ENCODE results near the gene RAB5IF.
A peak's percentile ranks its signal among the peaks of the same experiment; 100 is the strongest.

Gene RAB5IF, protein sequence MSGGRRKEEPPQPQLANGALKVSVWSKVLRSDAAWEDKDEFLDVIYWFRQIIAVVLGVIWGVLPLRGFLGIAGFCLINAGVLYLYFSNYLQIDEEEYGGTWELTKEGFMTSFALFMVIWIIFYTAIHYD

DNA sequence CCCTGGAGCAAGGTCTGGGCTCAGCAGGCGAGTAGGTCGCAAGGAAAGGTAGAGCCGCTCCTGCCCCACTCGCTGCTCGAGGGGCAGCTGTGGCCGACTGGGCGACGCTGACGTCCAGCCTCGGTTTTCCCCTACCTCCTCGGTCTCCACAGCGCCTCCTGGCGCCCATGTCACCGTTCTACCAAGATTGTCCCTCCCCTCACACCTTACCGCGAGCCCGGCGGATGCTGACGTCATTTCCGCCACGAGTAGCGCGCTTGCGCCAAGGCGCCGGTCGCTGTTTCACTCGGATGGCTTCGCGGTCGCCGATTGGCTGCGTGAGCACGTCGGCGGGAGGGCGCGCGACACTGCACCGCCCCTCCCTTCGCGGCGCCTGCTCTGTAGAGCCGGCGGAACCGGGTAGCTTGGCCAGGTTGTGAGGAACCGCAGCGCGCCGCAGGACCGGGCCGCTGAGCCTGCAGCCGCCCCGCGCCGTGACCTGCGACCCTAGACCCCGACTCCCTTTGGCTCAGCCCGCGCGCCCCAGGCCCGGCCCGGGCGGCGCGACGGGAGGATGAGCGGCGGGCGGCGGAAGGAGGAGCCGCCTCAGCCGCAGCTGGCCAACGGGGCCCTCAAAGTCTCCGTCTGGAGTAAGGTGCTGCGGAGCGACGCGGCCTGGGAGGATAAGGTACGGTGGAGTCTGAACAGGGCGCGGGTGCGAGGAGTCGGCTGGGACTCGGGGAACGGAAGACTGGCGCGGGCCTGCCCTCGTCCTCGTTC is at the start of gene RAB5IF:
TSS of gene RAB5IF (plus strand) at position 381 of the 759 bp plus-strand sequence. CDS start at position 554, 173 bp downstream.
- peak; percentile 99 for DNase-seq

DNA sequence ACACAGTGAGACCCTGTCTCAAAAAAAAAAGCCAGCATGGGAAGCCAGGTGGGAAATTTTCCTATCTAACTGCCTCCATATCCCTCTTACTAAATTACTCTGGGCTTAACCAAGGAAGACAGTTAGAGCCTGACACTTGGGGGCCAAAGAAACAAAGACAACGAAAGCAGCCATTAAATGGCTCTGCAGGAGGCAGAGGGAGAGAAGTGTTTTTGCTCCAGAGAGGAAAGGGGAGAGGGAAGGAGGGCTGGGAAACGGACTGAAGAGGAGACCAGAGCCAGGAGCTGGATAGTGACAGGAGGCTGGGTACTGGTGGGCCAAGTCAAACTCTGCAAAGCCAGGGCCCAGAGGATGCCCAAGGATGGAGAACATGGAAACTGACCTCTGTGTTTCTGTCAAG is 42.9 kb upstream of the RAB5IF start:
- DNase-seq, result no peak

DNA sequence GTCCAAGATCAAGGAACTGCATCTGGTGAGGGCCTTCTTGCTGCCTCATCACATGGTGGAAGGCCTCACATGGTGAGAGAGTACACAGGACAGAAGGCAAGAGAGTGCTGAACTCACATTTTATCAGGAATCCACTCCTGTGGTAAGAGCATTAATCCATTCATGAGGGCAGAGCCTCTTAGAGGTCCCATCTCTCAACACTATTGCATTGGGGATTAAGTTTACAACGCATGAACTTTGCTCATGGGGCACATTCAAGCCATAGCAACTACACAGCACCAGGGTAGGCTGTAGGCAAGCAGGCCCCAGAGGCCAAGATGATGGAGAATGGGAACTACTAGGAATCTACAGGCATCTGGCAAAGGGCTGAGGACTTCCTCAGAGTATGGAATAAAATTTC is 42.2 kb upstream of the RAB5IF start:
- no peak for DNase-seq

DNA sequence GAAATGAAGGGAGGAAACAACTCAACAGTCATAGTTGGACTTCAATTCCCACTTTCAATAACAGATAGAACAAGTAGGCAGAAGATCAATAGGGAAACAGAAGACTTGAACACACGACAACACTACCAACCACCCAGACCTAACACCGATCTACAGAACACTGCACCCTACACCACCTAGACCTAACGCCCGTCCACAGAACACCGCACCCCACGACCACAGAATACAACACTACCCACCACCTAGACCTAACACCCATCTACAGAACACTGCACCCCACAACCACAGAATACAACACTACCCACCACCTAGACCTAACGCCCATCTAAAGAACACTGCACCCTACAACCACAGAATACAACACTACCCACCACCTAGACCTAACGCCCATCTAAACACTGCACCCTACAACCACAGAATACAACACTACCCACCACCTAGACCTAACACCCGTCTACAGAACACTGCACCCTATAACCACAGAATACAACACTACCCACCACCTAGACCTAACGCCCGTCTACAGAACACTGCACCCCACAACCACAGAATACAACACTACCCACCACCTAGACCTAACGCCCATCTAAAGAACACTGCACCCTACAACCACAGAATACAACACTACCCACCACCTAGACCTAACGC is 41.4 kb upstream of the RAB5IF start:
- DNase-seq, result peak; percentile 26 to 36

DNA sequence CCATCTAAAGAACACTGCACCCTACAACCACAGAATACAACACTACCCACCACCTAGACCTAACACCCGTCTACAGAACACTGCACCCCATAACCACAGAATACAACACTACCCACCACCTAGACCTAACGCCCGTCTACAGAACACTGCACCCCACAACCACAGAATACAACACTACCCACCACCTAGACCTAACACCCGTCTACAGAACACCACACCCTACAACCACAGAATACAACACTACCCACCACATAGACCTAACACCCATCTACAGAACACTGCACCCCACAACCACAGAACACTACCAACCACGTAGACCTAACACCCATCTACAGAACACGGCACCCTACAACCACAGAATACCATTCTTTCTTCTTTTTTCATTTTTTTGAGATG is 40.9 kb upstream of the RAB5IF start:
- peak; percentile 42 to 58 for DNase-seq

DNA sequence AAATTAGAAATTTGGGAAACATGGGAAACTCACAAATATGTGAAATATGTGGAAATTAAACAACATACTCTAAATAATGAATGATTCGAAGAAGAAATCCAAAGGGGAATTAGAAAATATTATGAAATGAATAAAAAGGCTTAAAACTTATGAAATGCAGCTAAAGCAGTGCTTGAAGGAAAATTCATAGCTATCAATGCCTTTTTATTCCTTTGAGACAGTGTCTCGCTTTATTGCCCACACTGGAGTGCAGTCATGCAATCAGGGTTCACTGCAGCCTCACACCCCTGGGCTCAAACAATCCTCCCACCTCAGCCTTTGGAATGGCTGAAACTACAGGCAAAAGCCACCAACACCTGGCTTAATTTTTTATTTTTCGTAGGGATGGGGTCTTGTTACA is 40.1 kb upstream of the RAB5IF start:
- DNase-seq, result no peak

DNA sequence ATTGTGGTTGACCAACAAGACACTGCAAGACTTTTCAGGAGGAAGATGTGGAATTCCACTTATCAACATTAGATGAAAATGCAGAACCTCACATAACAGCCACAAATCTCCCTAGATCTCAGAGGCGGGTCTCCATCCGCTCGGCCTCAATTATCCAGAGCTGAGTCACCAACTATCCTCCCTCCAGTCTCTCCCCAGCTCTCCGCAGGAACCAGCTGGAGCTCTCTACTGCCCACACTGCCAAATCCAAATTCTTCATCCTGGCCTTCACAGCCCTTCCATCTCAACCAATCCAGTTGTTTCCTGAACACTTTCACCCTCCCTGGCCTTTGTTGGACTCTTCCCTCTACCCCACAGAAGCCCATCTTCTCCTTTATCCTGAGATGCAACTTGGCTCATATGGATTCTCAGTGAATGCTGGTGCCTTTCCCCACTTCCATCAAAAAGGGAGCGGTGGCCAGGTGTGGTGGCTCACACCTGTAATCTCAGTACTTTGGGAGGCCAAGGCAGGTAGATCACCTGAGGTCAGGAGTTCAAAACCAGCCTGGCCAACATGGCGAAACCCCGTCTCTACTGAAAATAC is 35.6 kb upstream of the RAB5IF start:
- no peak for DNase-seq

DNA sequence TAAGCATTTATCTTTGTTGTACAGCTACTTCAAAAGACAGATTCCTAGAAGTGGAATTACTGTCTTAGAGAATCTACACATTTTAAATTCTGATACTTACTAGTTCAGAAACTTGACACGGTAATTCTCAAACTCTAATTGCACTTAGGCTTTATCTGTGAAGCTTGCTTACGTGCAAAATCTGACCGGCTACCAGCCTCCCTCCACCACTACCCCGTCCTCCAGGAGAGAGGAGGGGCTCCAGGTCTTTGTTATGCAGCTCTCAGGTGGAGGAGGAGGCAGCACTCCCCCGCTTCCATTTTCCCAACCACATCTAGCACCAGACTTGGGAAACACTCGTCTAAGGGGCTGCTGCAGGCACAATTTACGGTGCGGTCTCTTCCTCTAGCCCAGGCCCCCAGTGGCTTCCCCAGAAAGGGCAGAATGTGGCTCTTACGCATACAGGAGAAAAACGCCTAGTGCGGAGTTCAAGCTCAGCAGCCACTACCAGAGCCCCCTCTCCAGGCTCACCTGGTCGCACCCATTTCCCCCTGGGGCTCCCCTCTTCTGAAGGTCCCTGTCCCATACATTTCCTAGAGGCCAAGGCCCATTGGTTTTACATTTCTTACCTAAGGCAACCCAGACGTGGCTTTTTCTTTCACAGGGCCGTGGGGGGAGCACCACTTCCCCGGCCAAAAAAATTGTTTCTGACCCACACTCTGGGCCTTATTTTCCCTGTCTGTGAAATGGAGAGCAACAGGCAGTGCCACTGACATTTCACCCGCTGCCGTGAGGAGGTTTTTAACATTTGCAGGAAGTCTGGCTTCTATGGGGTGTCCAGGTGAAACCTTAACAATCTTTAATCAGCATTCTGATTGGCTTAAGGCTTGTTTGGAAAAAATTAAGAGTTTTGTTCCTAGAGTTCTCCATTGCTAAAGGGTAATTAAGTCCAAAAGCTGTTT is 33.7 kb upstream of the RAB5IF start:
- DNase-seq, result no peak

DNA sequence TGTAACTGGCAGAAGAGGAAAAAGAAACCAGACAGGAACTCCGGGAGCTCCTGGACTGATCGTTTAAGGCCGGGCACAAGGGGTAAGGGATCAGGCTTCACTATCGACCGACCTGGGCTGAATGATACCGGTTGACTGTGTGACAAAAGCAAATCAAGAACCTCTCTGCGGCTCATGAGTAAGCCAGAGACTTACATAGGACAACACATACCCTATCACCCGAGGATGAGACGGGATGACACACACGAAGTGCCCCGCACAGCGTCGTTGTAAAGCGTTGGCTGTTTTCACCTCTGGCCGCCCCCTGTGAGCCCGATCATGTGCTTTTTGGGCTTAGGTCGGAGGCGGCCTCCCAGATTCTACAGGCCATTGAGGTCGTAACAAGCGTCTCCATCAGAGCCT is 32.9 kb upstream of the RAB5IF start:
- DNase-seq, result peak; percentile 73 to 76

DNA sequence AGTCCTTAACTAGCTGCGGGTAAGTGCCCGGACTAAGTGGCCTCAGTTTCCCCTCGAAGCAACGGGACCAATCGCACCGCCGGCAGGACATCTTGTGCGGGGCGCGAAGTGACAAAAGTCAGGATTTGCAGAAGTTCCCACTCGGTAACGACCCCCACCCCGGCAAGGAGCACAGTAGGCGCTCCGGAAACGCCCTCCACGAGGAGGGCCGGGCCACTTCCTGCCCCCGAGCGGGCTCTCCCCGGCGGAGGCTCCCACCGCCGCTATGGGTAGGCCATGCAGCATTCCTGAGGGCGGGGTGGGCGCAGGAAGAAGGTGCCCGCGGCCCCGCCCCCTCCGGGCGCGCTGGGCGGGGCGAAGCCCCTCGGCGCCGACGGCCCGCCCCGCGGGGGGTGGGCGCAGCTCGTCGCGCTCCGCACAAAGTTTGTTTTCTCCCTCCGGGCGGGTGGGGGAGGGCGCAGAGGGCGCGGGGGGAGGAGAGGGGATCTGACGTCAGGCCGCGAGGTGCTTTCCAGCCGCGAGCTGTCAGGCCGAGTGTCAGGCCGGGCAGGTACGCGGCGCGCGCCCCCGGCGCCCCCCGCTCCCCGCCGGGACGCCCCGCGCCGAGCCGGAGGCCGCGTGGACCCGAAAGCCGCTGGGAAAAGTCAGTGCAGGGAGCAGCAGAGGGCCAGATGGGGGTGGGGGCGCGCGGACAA is 32.3 kb upstream of the RAB5IF start, which contains the start of gene TGIF2:
TSS of gene TGIF2 (plus strand) at position 495 of the 695 bp plus-strand sequence. CDS start 5,178 bp downstream, outside the sequence.
- DNase-seq, result peak; percentile 95

DNA sequence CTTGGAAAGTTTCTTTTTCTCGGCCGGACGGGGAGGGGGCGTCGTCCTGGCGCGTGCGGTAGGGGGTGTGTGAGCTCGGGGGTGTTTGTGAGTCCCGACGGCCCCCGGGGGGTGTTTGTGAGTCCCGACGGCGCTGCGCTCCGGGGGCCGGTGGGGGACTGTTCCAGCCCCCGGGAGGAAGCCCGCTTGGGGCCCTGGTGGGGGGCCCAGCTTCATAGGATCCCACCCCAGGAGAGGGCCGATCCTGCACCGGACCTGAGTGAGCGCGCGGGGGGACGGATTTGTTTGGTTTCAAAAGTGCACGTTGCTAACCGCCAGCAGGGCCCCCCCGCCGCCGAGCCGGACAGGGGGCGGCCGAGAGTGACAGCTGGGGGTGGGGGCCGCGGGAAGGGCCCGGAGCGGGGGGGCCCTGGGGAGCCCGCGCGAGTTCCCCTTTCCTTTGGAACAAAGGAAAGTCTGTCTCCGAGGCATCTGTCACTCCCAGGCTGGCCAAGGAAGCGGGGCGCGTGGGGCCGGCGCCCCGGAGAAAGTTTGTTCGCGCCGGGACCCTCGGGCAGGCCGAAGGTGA is 31.7 kb upstream of the RAB5IF start:
- peak; percentile 45 to 56 for DNase-seq

DNA sequence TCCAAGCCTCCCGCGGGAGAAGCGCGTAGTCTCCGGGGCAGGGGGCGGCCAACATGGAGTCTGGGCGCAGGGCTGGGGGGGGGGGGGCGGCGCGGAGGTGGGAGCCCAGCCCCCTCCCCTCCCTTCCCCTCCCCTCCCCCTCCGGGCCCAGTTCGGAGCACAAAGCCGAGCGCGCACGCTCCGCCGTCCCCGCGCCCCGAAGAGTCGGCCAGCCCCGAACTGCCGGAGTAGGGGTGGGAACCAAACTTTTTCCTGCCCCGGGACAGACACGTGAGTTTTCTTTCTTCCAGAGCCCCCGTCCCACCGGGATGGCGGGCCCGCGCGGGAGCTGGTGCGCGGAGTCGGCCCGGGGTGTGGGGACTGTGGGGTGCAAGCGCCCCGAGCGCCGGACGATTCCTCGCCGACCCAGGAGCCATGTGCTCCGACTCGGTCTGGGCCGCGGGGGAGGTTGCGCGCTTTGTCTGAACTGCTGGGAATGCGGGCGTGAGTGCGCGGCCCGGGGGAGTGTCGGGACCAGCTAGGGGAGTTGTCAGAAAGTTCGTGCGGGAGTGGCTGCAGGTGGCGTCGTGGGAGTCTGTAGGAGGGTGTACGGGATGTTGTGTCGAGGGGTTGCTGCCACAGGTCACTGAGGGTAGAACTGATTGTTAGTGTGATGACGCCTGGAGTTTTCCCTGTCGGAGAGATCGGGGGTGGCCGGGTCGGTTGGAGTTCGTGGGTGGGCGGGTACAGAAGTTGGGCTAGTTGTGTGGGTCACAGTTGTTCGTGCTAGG is 31.0 kb upstream of the RAB5IF start:
- DNase-seq, result peak; percentile 55 to 62

DNA sequence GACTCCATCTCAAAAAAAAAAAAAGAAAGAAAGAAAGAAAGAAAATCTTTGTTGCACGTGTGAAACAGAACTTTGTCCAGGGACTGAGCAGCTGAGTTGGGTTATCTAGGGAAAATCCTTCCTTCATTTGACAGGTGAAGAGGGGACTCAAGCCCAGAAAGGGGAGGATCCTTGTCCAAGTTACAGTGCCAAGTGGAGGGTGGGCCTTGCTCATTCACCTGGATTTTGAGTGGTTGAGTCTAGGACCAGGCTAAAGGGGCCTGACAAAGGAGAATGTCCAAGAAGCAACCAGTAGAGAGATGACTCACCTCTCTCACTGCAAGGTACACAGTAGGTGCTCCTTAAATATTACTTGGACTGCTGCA is 29.5 kb upstream of the RAB5IF start:
- no peak for DNase-seq

DNA sequence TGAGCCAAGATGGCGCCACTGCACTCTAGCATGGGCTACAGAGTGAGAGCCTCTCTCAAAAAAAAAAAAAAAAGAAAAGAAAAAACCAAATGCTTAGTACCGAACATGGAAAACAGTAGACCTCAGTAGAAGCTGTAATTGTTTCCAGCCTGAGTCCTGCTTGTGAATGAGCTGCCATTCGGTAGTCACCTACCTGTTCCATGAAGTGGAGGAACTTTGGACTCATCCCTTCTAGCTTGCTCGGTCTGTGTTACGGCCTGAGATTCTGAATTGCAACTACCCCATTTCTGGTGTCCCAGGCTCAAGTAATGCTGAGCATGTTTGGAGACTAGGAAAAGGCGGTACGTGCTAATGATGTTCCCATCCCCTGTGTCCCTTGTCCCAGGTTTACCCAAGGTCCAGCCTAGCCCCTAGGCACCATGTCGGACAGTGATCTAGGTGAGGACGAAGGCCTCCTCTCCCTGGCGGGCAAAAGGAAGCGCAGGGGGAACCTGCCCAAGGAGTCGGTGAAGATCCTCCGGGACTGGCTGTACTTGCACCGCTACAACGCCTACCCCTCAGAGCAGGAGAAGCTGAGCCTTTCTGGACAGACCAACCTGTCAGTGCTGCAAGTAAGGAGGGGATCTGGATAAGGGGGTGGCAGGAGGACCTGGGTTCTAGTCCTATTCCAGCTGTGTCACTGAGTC is 27.1 kb upstream of the RAB5IF start:
- no peak for DNase-seq

DNA sequence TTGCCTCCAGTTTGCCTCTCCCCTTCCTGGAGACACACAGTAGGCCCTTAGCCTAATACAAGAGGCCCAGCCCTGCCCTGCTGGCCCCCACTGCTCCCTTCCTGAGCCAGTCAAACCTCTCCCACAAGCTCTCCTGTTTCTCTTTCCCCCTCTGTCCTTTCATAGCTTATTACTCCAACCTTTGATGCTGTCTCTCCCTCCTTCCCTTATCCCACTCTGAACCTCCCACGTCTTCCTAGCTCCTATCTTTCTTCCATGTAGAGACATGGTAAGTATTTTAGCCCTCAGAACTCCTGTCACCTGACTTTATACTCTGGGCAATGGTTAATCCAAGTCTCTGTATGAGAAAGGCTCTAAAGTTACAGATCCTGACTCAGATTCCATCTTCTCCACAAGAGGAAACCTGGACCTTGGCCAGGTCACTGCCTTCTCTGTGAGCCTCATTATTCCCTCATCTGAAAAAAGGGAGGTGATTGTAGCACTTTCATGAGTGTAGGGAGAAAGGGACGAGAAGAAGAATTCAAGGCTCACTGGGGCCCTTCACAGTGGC is 25.5 kb upstream of the RAB5IF start:
- DNase-seq, result no peak

DNA sequence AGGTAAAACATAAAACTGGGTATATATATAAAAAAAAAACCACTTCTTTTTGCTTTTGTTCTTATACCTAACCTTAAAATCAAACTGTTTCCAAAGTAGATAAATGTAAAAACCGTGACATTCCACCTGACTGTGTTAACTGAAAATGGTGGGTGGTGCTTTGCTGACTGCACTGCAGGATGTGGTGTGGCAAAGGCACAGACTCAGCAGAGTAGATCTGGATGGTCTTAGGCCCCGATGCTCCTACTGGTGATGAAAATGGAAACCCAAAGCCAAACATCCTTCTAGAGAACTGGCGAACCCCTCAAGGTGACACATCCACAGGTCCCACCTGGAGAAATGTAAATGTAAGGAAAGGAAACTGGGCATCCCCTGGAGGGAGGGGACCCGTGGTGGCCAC is 23.3 kb upstream of the RAB5IF start:
- DNase-seq, result no peak

DNA sequence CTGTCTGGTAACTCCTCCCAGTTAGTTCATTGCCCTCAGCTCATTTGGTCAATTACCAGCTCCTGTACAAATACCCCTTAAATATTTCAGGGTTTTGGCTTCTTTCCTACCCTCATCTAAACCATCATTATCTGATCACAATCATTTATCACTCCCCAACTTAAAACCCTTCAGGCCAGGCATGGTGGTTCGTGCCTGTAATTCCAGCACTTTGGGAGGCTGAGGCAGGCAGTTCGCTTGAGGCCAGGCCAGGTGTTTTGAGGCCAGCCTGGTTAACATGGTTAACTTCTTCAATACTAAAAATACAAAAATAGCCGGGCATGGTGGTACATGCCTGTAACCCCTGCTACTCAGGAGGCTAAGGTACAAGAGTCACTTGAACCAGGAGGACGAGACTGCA is 22.8 kb upstream of the RAB5IF start:
- no peak for DNase-seq

DNA sequence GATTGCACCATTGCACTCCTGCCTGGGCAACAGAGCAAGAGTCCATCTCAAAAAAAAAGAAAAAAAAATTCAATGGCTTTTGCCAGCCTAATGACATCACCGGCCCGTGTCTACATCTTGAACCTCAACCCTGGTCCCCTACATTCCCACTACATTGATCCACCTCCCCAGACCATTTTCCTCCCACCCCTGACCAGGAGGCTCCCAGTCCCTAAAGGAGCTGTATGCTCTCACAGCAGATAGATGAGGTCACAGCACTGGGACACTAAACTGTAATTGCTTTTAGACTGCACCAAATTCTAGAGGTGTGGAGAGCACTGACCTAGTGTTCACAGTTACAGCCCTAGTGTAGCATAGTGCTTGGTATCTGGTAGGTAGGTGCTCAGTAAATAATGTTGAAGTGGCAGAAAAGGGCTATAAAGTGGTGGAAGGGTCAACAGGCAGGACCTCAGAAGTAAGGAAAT is 21.5 kb upstream of the RAB5IF start:
- no peak for DNase-seq

DNA sequence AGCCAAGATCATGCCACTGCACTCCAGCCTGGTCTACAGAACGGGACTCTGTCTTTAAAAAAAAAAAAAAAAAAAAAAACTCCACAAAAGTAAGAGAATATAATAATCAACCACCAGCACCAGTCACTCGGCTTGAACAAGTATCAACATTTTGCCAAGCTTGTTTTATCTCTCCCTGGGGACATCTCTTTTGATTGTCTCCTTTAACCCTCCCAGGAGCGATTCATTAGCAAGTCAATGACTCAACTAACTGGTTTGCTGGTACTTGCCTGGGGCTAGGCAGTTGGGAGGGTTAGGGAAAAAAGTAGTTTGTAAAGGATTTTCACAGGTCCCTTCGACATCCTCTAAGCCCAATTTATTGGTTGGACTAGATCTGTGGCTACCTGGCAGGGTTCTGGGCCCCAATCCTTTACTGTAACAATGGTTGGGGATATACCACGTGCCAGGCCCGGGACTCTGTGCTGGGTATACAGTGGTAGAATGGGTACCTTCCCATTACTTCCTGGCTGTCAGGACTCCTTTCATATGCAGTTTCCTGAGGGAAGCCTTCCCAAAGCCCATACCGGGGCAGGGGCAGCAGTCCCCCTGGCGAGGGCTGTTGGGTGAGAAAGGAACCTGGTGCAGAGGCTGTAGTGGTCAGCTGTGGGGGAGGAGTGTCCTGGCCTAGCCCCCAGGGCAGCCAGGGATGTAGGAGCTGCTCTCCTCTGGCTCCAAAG is 20.0 kb upstream of the RAB5IF start:
- no peak for DNase-seq
